Peyer's patch (tissue), 4 donors: ENCODE data around the gene MAGEA8.
"Not testable (repeated sequence)": the region's sequence is repeated elsewhere in the genome, so short reads cannot be mapped to it uniquely, and the experiment has no call there.

Experiments used
- CTCF ChIP-seq, 6 experiments: fragments of 450-650 bp in 4 of 6; fragments of 200-600 bp in 2 of 6; sonication (generic) in 1 of 6; IDR thresholded peaks; one replicate each; pipeline ENCODE4 v1.5.1; 2017 to 2019; ENCODE audit warnings: antibody characterized with exemption in 6 of 6, mild to moderate bottlenecking in 3 of 6, moderate library complexity in 1 of 6
- POLR2A ChIP-seq, 2 donors: fragments of 450-650 bp; IDR thresholded peaks; one replicate each; pipeline ENCODE4 v1.5.1; 2017; ENCODE audit warnings: antibody characterized with exemption in 2 of 2, mild to moderate bottlenecking in 2 of 2, moderate library complexity in 2 of 2

GRCh38 chrX:149836728-149837127 is 44.3 kb upstream of the MAGEA8 start:
- TF ChIP-seq CTCF, POLR2A (IDR thresholded peaks at IDR 0.05): not testable (repeated sequence)
